ENCODE data around the gene AGRP.

Gene AGRP

DNA sequence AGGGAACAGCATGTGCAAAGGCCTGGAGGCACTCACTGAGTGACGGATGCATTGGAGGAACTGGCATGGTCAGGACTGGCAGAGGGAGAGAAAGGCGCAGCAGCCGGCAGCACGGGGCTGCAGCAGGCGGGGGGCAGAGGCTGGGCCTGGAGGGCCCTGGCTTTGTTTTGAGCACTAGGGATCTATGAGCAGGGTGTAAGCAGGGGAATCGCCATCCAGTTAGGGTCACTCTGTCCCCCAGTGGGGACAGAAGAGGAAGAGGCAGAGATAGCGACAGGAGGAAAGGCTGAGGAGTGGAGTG, 38.3 kb downstream of the AGRP start:
- DNase-seq = no peak

DNA sequence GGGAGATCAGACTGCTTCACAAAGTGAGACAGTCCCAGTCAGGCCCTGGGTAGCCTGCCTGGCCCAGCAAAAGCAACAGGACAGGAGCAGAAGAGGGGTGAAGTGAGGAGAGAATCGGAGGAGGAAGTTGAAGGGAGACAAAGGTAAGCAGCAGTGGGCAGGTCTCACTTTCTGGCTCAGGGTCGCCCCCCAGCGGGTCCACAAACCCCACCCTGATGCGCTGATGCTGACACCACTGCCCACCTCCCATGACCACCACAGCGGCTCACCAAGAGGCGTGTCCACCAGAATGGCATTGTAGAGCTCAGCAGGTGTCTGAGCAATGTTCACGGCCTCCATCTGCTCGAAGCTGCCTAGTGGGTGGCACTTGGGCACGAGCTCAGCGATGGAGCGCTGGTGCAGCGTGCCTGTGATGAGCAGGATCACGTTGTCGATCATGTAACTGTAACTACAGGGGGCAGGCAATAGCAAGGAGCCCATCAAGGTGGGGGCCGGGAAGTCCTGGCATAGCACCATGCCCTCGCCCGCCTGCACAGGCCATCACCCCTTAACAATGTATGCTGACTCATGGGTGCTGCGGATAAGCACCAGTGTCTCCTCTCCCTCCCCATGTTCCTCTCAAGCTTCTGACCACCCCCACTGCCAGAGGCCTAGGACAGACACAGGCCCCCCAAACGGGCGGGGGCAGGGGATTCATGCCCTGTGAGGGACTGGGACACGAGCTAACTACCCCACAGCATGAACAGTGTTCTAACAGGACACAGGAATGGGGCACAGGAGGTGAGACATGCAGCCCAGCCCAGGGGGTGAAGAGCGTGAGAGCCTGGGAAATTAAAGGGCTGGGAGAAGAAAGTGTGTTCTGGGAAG, 38.9 kb downstream of the AGRP start:
- DNase-seq = no peak

DNA sequence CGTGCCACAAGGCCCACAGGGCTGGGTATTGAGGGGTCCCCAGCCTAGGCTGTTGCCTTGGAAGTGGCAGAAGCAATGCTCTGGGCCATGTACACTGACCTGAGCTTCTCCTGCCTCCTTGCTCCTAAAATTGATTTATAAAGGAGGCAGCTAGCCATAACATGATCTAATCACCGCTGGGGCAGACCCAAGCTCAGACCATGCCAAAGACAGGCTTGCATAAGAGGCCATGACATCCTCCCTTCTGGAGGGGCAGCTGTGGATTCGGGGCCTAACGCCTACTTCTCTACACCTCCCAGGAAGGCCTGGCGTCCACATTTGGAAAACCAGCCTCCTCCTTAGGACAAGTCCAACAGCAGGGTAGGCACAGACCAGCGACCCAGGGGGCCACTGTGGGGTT, 40.1 kb downstream of the AGRP start:
- no peak for DNase-seq

DNA sequence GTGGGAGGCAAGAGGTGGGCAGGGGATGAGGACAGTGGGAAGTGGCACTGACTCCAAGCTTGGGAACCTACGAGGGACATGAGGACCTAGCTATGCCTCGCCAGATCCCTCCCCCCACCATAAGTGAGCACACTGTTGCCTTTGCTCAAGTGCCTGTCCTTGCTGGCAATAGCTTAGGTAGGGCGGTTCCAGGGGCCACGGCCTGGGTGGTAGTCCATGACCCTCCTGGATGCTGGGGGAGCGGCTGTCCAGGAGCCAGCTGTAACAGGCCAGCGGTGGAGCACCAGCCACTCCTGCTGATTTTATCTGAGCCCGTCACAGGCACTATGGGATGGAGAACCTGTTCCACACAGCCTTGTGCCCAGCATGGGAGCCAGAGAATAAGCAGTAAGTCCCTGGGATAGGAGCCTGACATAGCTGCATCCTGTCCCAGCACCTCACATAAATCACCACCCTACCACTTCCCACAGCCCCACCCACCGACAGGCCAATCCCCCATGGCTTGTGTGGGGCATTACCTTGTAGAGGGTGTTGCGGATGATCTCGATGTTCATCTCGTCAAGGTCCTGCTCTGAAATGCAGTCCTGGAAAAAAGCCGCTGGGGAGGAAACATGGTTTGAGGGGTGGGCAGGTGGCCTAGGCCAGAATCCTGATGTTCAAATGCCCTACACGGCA, 40.6 kb downstream of the AGRP start:
- no peak for DNase-seq

DNA sequence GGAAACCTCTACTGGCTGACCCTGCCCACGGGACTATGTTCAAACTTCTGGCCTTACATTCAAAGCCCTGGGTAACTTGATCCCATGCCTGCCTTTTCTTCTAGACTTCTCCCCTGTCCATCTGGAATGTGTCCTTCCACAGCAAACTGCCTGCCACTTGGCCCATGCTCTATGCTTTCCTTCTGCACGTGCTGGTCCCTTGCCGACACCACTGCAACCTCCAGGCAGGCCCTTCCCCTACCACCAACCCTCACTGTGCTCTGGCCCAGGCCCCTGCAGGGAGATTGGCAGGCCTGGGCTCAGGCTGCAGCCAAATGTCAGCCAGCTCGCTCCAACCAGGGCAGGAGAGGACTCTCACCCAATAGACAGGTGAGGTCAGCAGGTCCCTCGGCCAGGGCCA, 41.4 kb downstream of the AGRP start:
- no peak for DNase-seq

DNA sequence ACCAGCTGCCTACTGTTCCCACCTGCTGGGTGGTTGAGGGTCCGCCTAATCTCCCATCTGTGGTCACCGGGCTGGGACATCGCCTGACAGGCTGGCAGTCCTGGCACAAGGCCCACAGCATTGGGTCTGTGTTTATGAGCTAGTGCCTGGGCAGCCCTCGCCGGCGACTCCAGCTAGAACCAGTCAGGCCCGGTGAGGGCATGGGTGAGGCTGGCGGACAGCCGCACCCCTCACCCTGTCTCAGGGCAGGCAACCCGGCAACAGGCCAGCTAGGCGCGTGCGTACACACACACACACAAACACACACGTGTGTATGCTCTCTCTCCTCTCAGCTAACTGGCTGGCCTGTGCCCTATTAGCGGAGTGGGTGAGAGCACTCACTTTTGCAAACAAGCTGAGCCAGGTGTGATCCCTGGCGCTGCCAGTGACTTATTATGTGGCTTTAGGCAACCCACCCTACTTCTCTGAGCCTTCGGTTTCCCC, 42.0 kb downstream of the AGRP start:
- no peak for DNase-seq

DNA sequence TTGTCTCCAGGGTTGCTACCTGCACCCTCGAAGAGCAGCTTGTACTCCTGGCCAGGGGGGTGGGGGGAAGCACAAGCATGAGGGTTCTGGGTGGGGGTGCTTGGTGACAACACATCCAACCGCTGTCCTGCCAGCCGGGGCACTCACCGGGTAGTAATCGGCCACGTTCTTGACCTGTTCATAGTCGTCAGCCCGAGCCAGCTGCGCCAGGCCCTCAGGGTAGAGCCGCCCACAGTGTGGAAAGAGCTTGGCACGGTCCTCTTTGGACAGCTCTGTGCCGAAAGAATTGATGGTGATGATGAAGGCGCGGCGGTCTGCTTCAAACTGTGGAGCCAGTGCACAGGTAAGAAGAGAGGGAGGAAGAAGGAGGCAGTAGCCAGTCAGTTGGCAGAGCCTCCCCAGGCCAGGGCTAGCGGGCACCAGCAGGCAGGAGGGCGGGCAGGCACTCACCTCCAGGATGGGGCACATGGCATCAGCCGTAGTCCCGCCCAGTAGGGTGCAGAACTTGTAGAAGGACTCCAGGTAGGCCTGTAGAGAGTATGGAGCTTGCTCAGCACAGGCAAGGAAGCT, 44.4 kb downstream of the AGRP start:
- DNase-seq = no peak

DNA sequence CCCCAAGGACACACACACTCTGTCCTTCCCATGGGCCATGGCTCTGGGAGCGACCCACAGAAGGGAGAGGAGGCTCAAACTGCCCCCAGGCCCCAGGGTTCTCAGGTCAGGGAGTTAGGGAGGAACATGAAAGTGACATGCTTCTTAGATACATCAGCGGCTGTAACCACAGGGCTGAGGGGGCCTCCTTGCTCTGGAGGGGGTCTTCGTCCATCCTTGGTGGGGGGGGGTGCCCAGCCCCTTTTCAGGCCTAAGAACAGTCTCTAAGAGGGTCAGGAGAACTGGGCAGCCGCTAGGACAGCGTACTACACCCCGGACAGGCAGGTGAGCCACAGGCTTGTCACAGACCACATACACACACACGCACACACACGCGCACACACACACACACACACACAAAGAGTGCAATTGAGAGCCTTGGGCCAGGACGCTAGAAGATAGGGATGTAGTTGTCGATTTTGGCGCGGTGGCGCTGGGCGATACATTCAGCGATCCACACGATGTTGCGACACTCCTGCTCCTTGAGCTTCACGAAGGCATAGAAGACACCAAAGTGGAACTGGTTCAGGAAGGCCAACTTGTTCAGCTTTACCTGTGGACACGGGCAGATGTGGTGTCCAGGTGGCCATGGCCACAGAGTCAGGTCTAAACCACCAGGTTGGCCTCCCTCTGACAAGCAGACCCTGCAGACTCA, 45.1 kb downstream of the AGRP start:
- no peak for DNase-seq

DNA sequence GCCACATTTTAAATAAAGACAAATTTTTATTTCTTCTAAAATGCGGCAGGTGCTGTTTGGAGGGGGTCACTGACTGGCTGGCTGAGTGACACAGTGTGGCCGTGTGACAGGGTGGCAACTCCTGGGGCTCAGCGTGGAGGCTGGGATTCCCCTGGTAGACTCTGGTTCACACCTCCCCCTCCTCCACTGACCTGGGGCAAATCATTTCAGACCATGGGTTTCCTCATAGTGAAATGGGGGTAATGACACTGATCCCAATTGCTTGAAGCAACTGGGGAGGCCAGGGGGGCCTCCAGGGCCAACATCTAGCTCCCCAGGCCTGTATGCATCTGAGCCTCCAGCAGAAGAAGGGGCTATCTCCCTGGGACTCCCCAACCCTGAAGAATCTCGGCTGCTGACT, 45.8 kb downstream of the AGRP start:
- no peak for DNase-seq

DNA sequence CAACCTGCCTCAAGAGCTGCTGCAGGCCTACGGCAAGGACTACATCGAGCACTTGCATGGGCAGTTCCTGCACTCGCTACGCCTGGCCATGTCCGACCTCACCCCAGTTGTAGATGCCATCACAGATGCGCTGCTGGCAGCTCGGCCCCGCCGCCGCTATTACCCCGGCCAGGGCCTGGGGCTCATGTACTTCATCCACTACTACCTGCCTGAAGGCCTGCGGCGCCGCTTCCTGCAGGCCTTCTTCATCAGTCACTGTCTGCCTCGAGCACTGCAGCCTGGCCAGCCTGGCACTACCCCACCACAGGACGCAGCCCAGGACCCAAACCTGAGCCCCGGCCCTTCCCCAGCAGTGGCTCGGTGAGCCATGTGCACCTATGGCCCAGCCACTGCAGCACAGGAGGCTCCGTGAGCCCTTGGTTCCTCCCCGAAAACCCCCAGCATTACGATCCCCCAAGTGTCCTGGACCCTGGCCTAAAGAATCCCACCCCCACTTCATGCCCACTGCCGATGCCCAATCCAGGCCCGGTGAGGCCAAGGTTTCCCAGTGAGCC, 46.6 kb downstream of the AGRP start:
- DNase-seq = no peak

DNA sequence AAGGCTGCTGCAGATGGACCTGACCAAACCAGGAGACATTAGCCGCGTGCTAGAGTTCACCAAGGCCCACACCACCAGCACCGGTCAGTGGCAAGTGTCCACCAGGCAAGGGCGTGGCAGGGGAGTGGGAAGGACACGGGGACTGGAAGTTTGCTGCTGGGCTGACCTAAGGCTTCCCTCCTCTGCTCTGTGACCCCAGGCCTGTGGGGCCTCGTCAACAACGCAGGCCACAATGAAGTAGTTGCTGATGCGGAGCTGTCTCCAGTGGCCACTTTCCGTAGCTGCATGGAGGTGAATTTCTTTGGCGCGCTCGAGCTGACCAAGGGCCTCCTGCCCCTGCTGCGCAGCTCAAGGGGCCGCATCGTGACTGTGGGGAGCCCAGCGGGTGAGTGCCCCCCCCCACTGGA, 47.6 kb downstream of the AGRP start:
- DNase-seq = no peak

DNA sequence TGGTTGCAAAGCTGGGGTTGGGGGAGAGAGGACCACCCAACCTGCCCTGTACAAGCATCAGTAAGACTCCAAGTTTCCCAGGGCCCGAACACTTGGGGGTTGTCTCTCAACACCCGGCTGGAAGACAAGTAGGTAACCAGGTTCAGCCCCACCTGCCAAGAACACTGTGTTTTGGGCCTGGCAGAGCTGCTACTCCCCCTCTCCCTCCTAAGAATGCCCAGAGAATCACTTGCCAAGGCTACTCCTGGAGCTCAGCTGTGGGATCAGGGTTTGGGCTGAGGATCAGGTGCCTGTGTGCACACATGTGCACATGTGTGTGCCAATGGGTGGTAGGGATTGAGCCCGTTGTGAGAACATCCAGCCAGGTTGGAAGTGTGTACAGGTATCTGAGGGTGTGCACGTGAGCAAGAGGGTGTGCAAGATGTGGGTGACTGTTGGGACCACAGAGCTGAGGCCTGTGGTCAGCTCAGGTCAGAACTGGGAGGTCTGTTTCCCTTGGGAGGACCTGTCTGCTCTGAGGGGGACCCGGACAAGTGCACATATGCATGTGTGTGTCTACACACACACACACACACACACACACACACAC, 50.1 kb downstream of the AGRP start:
- DNase-seq = no peak
